ENCODE results near the gene FUT1.

FUT1 gene

GRCh38 chr19:48726556-48726955 lies 25.9 kb downstream of the FUT1 start:
- TF ChIP-seq CTCF (IDR thresholded peaks at IDR 0.05; ENCODE audit: low read depth, low read length, missing control alignments): no peak
- no peak overlapping the region for H3K4me3 ChIP-seq (ENCODE audit: low read depth, low read length)
- DNase-seq (ENCODE audit: low read depth): no peak

GRCh38 chr19:48724796-48725753 lies 27.4 kb downstream of the FUT1 start:
- no peak for TF ChIP-seq CTCF (IDR thresholded peaks at IDR 0.05; ENCODE audit: low read depth, low read length, missing control alignments)
- no peak for DNase-seq (ENCODE audit: low read depth)
- no peak overlapping the region for H3K4me3 ChIP-seq (ENCODE audit: low read depth, low read length)

GRCh38 chr19:48722196-48722708 lies 30.2 kb downstream of the FUT1 start:
- TF ChIP-seq CTCF (IDR thresholded peaks at IDR 0.05; ENCODE audit: low read depth, low read length, missing control alignments): no peak
- H3K4me3 ChIP-seq (ENCODE audit: low read depth, low read length): no peak overlapping the region
- no peak for DNase-seq (ENCODE audit: low read depth)

- DNase-seq (ENCODE audit: low read depth): peak; percentile 95
- TF ChIP-seq CTCF (IDR thresholded peaks at IDR 0.05; ENCODE audit: low read depth, low read length, missing control alignments): no peak
- H3K4me3 ChIP-seq (ENCODE audit: low read depth, low read length): peak overlapping the region; percentile 61
Measured at GRCh38 chr19:48720613-48721296, 31.7 kb downstream of the FUT1 start.

- peak overlapping the region; percentile 61 for H3K4me3 ChIP-seq (ENCODE audit: low read depth, low read length)
- no peak for DNase-seq (ENCODE audit: low read depth)
- TF ChIP-seq CTCF (IDR thresholded peaks at IDR 0.05; ENCODE audit: low read depth, low read length, missing control alignments): no peak
Measured at GRCh38 chr19:48720251-48720612, 32.2 kb downstream of the FUT1 start.

GRCh38 chr19:48719263-48720171 lies 32.9 kb downstream of the FUT1 start, which contains the start of gene MAMSTR:
TSS of gene MAMSTR (minus strand) at chr19:48719725. CDS start at chr19:48719031, 694 bp downstream.
- DNase-seq (ENCODE audit: low read depth): no peak
- peak within 1 kb of the TSS; percentile 61 for H3K4me3 ChIP-seq (ENCODE audit: low read depth, low read length)
- TF ChIP-seq CTCF (IDR thresholded peaks at IDR 0.05; ENCODE audit: low read depth, low read length, missing control alignments): no peak

Measured in GM12864 (cell line).